GM21576 (cell line): ENCODE data around the gene PTPRT.
"Not testable (repeated sequence)": the region's sequence is repeated elsewhere in the genome, so short reads cannot be mapped to it uniquely, and the experiment has no call there.

Source experiments
- ATAC-seq: cut with Tn5 transposase; IDR thresholded peaks from one replicate; pipeline ENCODE4 v1.9.1; 2021; ENCODE audit warnings: mild to moderate bottlenecking, moderate library complexity; ENCODE audit not compliant: unreplicated experiment

Gene PTPRT

GRCh38 chr20:42258564-42259302 is 931.0 kb downstream of the PTPRT start:
- ATAC-seq = no peak

GRCh38 chr20:42255821-42256220 is 933.9 kb downstream of the PTPRT start:
- no peak for ATAC-seq

GRCh38 chr20:42254673-42255072 is 935.0 kb downstream of the PTPRT start:
- no peak for ATAC-seq

GRCh38 chr20:42252116-42252515 is 937.6 kb downstream of the PTPRT start:
- ATAC-seq = no peak

- ATAC-seq = no peak
Observed at GRCh38 chr20:42218621-42219374, 970.9 kb downstream of the PTPRT start.

GRCh38 chr20:42214074-42214473 is 975.6 kb downstream of the PTPRT start:
- no peak for ATAC-seq

- ATAC-seq = no peak
Observed at GRCh38 chr20:42212391-42212790, 977.3 kb downstream of the PTPRT start.

- ATAC-seq = not testable (repeated sequence)
Observed at GRCh38 chr20:42206557-42206956, 983.1 kb downstream of the PTPRT start.

GRCh38 chr20:42204109-42204660 is 985.5 kb downstream of the PTPRT start:
- ATAC-seq = no peak

GRCh38 chr20:42197599-42197998 is 992.1 kb downstream of the PTPRT start:
- ATAC-seq = no peak

- no peak for ATAC-seq
Observed at GRCh38 chr20:42193119-42193518, 996.6 kb downstream of the PTPRT start.

GRCh38 chr20:42192321-42192720 is 997.4 kb downstream of the PTPRT start:
- no peak for ATAC-seq

- ATAC-seq = no peak
Observed at GRCh38 chr20:42191140-42191860, 998.4 kb downstream of the PTPRT start.

- no peak for ATAC-seq
Observed at GRCh38 chr20:42190084-42190483, 999.6 kb downstream of the PTPRT start.

- ATAC-seq = no peak
Observed at GRCh38 chr20:42186337-42186736, 1003.4 kb downstream of the PTPRT start.

GRCh38 chr20:42183147-42183546 is 1006.6 kb downstream of the PTPRT start:
- ATAC-seq = no peak

- ATAC-seq = no peak
Observed at GRCh38 chr20:42181064-42181463, 1008.6 kb downstream of the PTPRT start.

- ATAC-seq = no peak
Observed at GRCh38 chr20:42179768-42180167, 1009.9 kb downstream of the PTPRT start.

GRCh38 chr20:42173440-42173839 is 1016.3 kb downstream of the PTPRT start:
- no peak for ATAC-seq

GRCh38 chr20:42164121-42164890 is 1025.4 kb downstream of the PTPRT start:
- ATAC-seq = no peak
